ENCODE results near the gene FKBP4.

Gene FKBP4

DNA sequence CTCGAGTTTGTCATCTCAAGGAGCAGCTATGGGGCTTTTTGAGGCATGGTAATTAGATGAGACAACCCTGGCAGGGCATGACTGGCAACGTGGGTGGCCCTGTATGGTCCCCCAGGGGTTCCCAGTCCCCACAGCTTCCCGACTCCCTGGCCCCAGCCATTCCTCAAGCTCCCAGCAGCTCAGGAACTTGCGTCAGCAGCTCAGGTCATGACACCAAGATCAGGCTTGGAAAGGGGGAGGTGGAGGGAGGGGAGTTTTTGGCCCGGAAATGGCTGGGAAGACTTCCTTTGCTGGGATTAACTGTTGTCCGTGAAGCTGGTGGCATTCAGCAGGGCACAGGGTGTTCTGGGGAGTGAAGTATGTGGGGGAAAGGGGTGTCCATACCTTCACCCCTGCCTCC is 50.5 kb downstream of the FKBP4 start:
- DNase-seq (ENCODE audit: low read depth in 3 of 3), result no peak

DNA sequence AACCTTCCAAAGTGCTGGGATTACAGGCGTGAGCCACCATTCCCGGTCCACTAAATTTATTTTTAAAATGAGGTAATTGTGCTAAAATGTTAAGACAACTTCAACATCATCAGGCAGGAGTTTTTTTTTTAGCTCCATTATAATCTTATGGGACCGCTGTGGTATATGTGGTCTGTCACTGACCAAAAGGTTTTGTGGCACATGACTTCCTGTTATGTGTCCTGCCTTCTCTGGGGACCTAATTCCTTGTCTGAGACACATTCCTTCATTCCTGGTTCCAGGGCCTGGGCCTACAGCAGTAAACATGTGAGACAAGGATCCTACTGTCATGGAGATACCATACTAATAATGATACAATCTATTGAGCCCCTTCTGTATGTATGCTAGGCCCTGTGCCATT is 57.2 kb downstream of the FKBP4 start:
- DNase-seq (ENCODE audit: low read depth in 3 of 3), result no peak

DNA sequence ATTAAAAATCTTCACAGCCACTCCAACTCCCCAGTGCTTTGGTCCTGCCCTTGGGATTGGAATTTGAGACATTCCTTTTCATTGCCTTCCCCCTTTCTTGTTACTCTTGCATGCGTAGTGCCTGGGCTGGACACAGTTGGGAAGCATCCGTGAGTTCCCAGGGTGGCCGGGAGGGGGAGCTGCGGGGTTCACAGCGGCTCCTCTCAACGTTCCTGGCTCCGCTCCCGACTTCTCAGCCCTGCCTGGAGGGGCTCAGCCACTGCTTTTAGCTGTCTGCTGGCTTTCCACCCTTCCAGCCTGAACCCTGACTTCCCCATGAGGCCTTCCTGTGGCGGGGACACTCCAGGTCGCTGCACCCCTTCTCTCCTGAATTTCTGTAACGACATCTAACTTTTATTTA is 58.9 kb downstream of the FKBP4 start:
- DNase-seq (ENCODE audit: low read depth in 3 of 3), result peak; percentile 23 to 60 (median 25)

Measured in stimulated activated CD4-positive, alpha-beta T cell treated with anti-CD3 and anti-CD28 coated beads, TNF-alpha, amount 100 ng/mL, for 48 hours (primary cell).